HepG2 (cell line): Measurements from ENCODE around the gene AGBL2. TPM values are rescaled to one million over a fixed set of nuclear protein-coding genes. Genes with fewer than 3 reads are reported as not detected.

Experiments used
- PHF5A ChIP-seq: IDR thresholded peaks from one replicate; pipeline ENCODE4 v1.6.1; 2018; ENCODE audit warnings: low read depth, missing genetic modification reagents; ENCODE audit not compliant: unreplicated experiment
- PITX1 ChIP-seq: sonication (generic); formaldehyde crosslinking; IDR thresholded peaks from 2 replicates; pipeline ENCODE4 v1.5.1; 2020; ENCODE audit warnings: mild to moderate bottlenecking, missing genetic modification reagents
- RARA ChIP-seq: IDR thresholded peaks from 2 replicates; pipeline ENCODE4 v1.6.1; 2016; ENCODE audit warnings: missing genetic modification reagents, missing compliant biosample characterization
- RBM22 ChIP-seq: fragments of 200-400 bp; formaldehyde crosslinking; optimal IDR thresholded peaks from 2 replicates; pipeline ENCODE3; 2017; ENCODE audit warnings: mild to moderate bottlenecking, low read length, moderate library complexity
- RFXANK ChIP-seq: IDR thresholded peaks from 2 replicates; pipeline ENCODE4 v1.6.1; 2016
- TARDBP ChIP-seq: sonication (generic); formaldehyde crosslinking; IDR thresholded peaks from 2 replicates; pipeline ENCODE4 v1.8.0; 2022; ENCODE audit warnings: mild to moderate bottlenecking, missing genetic modification reagents
- ZMAT3 ChIP-seq: sonication (generic); formaldehyde crosslinking; conservative IDR thresholded peaks from 2 replicates; pipeline ENCODE4 v1.7.0; 2021; ENCODE audit warnings: missing genetic modification reagents
- ZNF256 ChIP-seq: sonication (generic); formaldehyde crosslinking; conservative IDR thresholded peaks from 2 replicates; pipeline ENCODE4 v1.4.0; 2020; ENCODE audit warnings: missing genetic modification reagents
- ZNF564 ChIP-seq: sonication (generic); formaldehyde crosslinking; IDR thresholded peaks from 2 replicates; pipeline ENCODE4 v1.8.1; 2023; ENCODE audit warnings: mild to moderate bottlenecking, missing genetic modification reagents
- polyA plus RNA-seq, 8 experiments: library from polyadenylated mRNA; depleted of rRNA in 3 of 8; stranded (reverse) in 7 of 8; unstranded in 1 of 8; fragments of >200 nt; fragmentation: Illumina TruSeq in 4 of 8; extraction: Trizol in 4 of 8; gene quantifications; 2 replicates each; pipeline versions ENCODE4 v1.2.1 to v1.2.3, GENCODE V29; 2011 to 2016; ENCODE audit warnings: low read depth in 4 of 8, missing spikeins in 1 of 8, mixed read lengths in 1 of 8; ENCODE audit not compliant: insufficient read depth in 1 of 8
- total RNA-seq, 5 experiments: library from RNA; depleted of rRNA; stranded (reverse); fragments of >200 nt; fragmentation: Illumina TruSeq; extraction: Trizol; gene quantifications; 2 replicates each; pipeline ENCODE4 v1.2.3, GENCODE V29; 2016; ENCODE audit warnings: low read depth in 1 of 5
- TF ChIP-seq, protein P1 (sequence below): sonication (generic); formaldehyde crosslinking; IDR thresholded peaks from one replicate; pipeline ENCODE4 v1.5.1; 2020; ENCODE audit warnings: mild to moderate bottlenecking, missing genetic modification reagents; ENCODE audit errors: not compliant biosample characterization
- TF ChIP-seq, protein P2 (sequence below): sonication (generic); formaldehyde crosslinking; IDR thresholded peaks from 2 replicates; pipeline ENCODE4 v1.8.1; 2023; ENCODE audit warnings: mild to moderate bottlenecking, missing genetic modification reagents
- TF ChIP-seq, protein P3 (sequence below): IDR thresholded peaks from 2 replicates; pipeline ENCODE4 v1.6.1; 2018; ENCODE audit warnings: missing genetic modification reagents, mild to moderate bottlenecking, missing compliant biosample characterization
- TF ChIP-seq, protein P4 (sequence below): IDR thresholded peaks from 2 replicates; pipeline ENCODE4 v1.6.1; 2016; ENCODE audit warnings: low read depth
- TF ChIP-seq, protein P5 (sequence below): IDR thresholded peaks from 2 replicates; pipeline ENCODE4 v1.6.1; 2012; ENCODE audit warnings: low read depth, low read length, improper control_type of control experiment

Gene AGBL2
- total and polyA plus RNA-seq, 2 of the 13 experiments (the other 11 are each of a cell fraction or from before 2014, with no cell fraction given): 1.6 to 5.7 TPM

DNA sequence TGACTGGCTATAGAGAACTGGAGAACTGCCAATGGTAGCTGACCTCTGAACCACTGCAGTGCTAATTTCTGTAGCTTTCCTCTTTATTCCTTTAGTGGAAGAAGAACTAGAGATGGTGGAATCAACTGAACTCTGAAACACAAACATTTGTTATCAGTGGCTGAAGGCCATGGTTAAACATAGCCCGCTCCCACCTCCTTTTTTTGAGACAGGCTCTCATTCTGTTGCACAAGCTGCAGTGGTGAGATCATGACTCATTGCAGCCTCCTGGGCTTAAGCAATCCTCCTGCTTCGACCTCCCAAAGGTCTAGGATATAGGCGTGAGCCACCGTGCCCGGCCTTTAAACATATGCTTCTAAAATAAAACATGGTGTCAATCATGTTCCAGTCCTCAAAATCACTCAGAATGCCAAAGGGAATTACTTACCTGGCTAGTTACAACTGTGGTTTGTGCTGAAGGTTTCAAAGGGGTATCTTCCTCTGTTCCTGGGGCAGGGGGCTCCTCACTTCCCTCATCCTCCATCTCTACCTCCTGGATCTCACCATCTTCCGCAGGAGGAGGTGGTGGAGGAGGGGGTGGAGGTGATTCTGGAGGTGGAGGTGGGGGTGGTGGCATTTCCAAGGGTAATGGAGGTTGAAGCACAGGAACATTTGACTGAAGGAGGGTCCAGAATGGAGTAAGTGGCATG is 9.0 kb upstream of the AGBL2 start (continued):
- TF ChIP-seq, protein P1, sequence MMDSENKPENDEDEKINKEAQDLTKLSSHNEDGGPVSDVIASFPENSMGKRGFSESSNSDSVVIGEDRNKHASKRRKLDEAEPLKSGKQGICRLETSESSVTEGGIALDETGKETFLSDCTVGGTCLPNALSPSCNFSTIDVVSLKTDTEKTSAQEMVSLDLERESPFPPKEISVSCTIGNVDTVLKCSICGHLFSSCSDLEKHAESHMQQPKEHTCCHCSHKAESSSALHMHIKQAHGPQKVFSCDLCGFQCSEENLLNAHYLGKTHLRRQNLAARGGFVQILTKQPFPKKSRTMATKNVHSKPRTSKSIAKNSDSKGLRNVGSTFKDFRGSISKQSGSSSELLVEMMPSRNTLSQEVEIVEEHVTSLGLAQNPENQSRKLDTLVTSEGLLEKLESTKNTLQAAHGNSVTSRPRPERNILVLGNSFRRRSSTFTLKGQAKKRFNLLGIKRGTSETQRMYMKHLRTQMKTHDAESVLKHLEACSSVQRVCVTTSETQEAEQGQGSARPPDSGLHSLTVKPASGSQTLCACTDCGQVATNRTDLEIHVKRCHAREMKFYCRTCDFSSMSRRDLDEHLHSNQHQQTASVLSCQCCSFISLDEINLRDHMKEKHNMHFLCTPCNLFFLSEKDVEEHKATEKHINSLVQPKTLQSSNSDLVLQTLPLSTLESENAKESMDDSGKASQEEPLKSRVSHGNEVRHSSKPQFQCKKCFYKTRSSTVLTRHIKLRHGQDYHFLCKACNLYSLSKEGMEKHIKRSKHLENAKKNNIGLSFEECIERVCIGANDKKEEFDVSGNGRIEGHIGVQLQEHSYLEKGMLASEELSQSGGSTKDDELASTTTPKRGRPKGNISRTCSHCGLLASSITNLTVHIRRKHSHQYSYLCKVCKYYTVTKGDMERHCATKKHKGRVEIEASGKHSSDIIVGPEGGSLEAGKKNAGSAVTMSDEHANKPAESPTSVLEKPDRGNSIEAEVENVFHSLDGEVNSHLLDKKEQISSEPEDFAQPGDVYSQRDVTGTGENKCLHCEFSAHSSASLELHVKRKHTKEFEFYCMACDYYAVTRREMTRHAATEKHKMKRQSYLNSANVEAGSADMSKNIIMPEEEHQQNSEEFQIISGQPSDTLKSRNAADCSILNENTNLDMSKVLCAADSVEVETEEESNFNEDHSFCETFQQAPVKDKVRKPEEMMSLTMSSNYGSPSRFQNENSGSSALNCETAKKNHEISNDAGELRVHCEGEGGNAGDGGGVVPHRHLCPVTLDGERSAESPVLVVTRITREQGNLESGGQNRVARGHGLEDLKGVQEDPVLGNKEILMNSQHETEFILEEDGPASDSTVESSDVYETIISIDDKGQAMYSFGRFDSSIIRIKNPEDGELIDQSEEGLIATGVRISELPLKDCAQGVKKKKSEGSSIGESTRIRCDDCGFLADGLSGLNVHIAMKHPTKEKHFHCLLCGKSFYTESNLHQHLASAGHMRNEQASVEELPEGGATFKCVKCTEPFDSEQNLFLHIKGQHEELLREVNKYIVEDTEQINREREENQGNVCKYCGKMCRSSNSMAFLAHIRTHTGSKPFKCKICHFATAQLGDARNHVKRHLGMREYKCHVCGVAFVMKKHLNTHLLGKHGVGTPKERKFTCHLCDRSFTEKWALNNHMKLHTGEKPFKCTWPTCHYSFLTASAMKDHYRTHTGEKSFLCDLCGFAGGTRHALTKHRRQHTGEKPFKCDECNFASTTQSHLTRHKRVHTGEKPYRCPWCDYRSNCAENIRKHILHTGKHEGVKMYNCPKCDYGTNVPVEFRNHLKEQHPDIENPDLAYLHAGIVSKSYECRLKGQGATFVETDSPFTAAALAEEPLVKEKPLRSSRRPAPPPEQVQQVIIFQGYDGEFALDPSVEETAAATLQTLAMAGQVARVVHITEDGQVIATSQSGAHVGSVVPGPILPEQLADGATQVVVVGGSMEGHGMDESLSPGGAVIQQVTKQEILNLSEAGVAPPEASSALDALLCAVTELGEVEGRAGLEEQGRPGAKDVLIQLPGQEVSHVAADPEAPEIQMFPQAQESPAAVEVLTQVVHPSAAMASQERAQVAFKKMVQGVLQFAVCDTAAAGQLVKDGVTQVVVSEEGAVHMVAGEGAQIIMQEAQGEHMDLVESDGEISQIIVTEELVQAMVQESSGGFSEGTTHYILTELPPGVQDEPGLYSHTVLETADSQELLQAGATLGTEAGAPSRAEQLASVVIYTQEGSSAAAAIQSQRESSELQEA (CRISPR knock-in tag): no peak
- TF ChIP-seq RARA (CRISPR knock-in tag) (peak; percentile 87), TARDBP (CRISPR knock-in tag) (peak; percentile 95), ZMAT3 (no peak), PHF5A (CRISPR knock-in tag) (no peak), PITX1 (peak; percentile 93), RFXANK (0 out of 2 replicates have a peak, but pooled peaks have one; percentile 24), RBM22 (peak; percentile 51), ZNF564 (CRISPR knock-in tag) (peak; percentile 45; the same call in 1 of the 2 replicates), ZNF256 (CRISPR knock-in tag) (0 out of 2 replicates have a peak, but pooled peaks have one; percentile 29)
- TF ChIP-seq, protein P2, sequence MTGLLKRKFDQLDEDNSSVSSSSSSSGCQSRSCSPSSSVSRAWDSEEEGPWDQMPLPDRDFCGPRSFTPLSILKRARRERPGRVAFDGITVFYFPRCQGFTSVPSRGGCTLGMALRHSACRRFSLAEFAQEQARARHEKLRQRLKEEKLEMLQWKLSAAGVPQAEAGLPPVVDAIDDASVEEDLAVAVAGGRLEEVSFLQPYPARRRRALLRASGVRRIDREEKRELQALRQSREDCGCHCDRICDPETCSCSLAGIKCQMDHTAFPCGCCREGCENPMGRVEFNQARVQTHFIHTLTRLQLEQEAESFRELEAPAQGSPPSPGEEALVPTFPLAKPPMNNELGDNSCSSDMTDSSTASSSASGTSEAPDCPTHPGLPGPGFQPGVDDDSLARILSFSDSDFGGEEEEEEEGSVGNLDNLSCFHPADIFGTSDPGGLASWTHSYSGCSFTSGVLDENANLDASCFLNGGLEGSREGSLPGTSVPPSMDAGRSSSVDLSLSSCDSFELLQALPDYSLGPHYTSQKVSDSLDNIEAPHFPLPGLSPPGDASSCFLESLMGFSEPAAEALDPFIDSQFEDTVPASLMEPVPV (CRISPR knock-in tag): peak; percentile 45; the same call in 1 of the 2 replicates
- TF ChIP-seq, protein P3, sequence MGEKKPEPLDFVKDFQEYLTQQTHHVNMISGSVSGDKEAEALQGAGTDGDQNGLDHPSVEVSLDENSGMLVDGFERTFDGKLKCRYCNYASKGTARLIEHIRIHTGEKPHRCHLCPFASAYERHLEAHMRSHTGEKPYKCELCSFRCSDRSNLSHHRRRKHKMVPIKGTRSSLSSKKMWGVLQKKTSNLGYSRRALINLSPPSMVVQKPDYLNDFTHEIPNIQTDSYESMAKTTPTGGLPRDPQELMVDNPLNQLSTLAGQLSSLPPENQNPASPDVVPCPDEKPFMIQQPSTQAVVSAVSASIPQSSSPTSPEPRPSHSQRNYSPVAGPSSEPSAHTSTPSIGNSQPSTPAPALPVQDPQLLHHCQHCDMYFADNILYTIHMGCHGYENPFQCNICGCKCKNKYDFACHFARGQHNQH: peak; percentile 88
- TF ChIP-seq, protein P4, sequence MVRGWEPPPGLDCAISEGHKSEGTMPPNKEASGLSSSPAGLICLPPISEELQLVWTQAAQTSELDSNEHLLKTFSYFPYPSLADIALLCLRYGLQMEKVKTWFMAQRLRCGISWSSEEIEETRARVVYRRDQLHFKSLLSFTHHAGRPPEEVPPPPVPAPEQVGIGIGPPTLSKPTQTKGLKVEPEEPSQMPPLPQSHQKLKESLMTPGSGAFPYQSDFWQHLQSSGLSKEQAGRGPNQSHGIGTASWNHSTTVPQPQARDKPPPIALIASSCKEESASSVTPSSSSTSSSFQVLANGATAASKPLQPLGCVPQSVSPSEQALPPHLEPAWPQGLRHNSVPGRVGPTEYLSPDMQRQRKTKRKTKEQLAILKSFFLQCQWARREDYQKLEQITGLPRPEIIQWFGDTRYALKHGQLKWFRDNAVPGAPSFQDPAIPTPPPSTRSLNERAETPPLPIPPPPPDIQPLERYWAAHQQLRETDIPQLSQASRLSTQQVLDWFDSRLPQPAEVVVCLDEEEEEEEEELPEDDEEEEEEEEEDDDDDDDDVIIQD (CRISPR knock-in tag): peak; percentile 83
- TF ChIP-seq, protein P5, sequence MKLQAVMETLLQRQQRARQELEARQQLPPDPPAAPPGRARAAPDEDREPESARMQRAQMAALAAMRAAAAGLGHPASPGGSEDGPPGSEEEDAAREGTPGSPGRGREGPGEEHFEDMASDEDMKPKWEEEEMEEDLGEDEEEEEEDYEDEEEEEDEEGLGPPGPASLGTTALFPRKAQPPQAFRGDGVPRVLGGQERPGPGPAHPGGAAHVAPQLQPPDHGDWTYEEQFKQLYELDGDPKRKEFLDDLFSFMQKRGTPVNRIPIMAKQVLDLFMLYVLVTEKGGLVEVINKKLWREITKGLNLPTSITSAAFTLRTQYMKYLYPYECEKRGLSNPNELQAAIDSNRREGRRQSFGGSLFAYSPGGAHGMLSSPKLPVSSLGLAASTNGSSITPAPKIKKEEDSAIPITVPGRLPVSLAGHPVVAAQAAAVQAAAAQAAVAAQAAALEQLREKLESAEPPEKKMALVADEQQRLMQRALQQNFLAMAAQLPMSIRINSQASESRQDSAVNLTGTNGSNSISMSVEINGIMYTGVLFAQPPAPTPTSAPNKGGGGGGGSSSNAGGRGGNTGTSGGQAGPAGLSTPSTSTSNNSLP: peak; percentile 68
